HG03521 (cell line): Measurements from ENCODE around the gene GPR142.
A peak's percentile ranks its signal among the peaks of the same experiment; 100 is the strongest.

Experiments
- ATAC-seq: cut with Tn5 transposase; IDR thresholded peaks from one replicate; pipeline ENCODE4 v1.9.1; 2021; ENCODE audit warnings: mild to moderate bottlenecking, moderate library complexity; ENCODE audit not compliant: unreplicated experiment

Gene GPR142

GRCh38 chr17:74417178-74418045 is 50.1 kb downstream of the GPR142 start:
- peak; percentile 62 for ATAC-seq

- ATAC-seq: no peak
Measured at GRCh38 chr17:74419928-74420411, 52.7 kb downstream of the GPR142 start.
